KMS-11 (cell line): ENCODE results near the gene FRMD4A.

Experiments
- H2AFZ ChIP-seq: fragments of 200-600 bp; sonication (generic); 2 replicates; pipeline ENCODE4 v1.6.1; 2016; ENCODE audit warnings: antibody characterized with exemption, mixed run types, low read depth
- H3K27ac ChIP-seq: fragments of 200-600 bp; sonication (generic); 2 replicates; pipeline ENCODE4 v1.6.1; 2016; ENCODE audit warnings: mild to moderate bottlenecking, mixed run types
- H3K27me3 ChIP-seq: fragments of 200-600 bp; sonication (generic); 2 replicates; pipeline ENCODE4 v1.6.1; 2017; ENCODE audit warnings: mild to moderate bottlenecking, low read depth, mixed run types, moderate library complexity; ENCODE audit not compliant: insufficient read depth
- H3K36me3 ChIP-seq: fragments of 200-600 bp; sonication (generic); 2 replicates; pipeline ENCODE4 v1.6.1; 2017; ENCODE audit warnings: mild to moderate bottlenecking, mixed run types; ENCODE audit not compliant: insufficient read depth
- H3K4me1 ChIP-seq: fragments of 200-600 bp; sonication (generic); 2 replicates; pipeline ENCODE4 v1.6.1; 2016; ENCODE audit warnings: mild to moderate bottlenecking, low read depth, mixed run types; ENCODE audit not compliant: poor library complexity, severe bottlenecking
- H3K4me2 ChIP-seq: fragments of 200-600 bp; sonication (generic); 2 replicates; pipeline ENCODE4 v1.7.0; 2016; ENCODE audit warnings: mild to moderate bottlenecking, mixed run types
- H3K4me3 ChIP-seq: fragments of 200-600 bp; sonication (generic); IDR thresholded peaks from 2 replicates; pipeline ENCODE4 v1.6.1; 2017; ENCODE audit warnings: low read depth, low read length, mixed read lengths; ENCODE audit not compliant: insufficient read depth
- H3K79me2 ChIP-seq: fragments of 200-600 bp; sonication (generic); 2 replicates; pipeline ENCODE4 v1.6.1; 2016; ENCODE audit warnings: low read depth, mixed run types; ENCODE audit not compliant: insufficient read depth
- H3K9ac ChIP-seq: fragments of 200-600 bp; sonication (generic); 2 replicates; pipeline ENCODE4 v1.6.1; 2016; ENCODE audit warnings: mild to moderate bottlenecking, mixed run types
- H4K20me1 ChIP-seq: fragments of 200-600 bp; sonication (generic); 2 replicates; pipeline ENCODE4 v1.6.1; 2016; ENCODE audit warnings: mild to moderate bottlenecking, mixed run types; ENCODE audit not compliant: insufficient read depth
- TF ChIP-seq, protein P1 (sequence below): fragments of 200-600 bp; sonication (generic); conservative IDR thresholded peaks from 2 replicates; pipeline ENCODE4 v1.6.1; 2017; ENCODE audit warnings: low read depth, mild to moderate bottlenecking, antibody characterized with exemption, low read length, moderate library complexity, mixed read lengths

Gene FRMD4A

DNA sequence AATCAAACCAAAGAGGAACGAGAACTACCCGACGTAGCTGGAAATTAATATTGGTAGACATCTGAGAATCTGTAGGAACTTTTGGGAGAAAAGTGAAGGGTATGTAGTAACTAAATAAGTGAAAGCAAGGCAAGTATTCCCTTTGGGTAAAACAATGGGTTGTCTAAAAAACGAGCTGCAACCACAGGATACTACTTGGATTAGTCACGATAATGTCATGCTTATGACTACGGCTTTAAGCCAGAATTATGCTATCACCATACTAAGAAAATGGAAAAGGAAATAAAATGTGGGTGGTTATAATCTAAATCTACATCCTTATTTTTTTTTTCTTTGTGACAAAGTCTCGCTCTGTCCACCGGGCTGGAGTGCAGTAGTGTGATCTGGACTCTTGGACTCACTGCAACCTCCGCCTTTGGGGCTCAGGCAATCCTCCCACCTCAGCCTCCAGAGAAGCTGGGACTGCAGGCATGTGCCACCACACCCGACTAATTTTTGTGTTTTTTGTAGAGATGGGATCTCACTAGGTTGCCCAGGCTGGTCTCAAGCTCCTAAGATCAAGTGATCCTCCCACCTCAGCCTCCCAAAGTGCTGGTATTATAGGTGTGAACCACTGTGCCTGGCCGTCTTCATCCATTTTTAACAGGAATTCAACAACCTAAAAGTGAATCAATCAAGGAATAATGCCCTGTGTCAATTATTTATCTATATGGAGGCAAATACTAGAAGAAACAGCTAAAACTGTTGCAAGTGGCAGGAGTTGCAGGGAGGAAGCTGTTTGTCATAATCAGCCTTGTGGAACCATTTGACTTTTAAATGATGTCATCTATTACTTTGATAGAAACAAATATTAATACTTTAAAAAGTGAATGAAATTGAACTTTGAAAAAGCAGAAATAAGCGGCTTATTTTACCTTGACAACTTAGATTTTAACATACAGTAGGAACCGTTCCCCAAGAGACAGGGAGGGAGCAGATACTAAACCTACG, 554.6 kb downstream of the FRMD4A start:
- H3K36me3 ChIP-seq: no peaks in the 10 kb centered on the region
- H3K27ac ChIP-seq: no peak overlapping the region
- TF ChIP-seq, protein P1, sequence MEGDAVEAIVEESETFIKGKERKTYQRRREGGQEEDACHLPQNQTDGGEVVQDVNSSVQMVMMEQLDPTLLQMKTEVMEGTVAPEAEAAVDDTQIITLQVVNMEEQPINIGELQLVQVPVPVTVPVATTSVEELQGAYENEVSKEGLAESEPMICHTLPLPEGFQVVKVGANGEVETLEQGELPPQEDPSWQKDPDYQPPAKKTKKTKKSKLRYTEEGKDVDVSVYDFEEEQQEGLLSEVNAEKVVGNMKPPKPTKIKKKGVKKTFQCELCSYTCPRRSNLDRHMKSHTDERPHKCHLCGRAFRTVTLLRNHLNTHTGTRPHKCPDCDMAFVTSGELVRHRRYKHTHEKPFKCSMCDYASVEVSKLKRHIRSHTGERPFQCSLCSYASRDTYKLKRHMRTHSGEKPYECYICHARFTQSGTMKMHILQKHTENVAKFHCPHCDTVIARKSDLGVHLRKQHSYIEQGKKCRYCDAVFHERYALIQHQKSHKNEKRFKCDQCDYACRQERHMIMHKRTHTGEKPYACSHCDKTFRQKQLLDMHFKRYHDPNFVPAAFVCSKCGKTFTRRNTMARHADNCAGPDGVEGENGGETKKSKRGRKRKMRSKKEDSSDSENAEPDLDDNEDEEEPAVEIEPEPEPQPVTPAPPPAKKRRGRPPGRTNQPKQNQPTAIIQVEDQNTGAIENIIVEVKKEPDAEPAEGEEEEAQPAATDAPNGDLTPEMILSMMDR: no peak
- no peak overlapping the region for H3K4me2 ChIP-seq
- H3K9ac ChIP-seq: no peak overlapping the region
- no peaks in the 10 kb centered on the region for H3K79me2 ChIP-seq
- H3K4me3 ChIP-seq: no peak overlapping the region
- H2AFZ ChIP-seq: no peak overlapping the region
- no peaks in the 10 kb centered on the region for H3K4me1 ChIP-seq
- no peaks in the 10 kb centered on the region for H4K20me1 ChIP-seq
- no peaks in the 10 kb centered on the region for H3K27me3 ChIP-seq

DNA sequence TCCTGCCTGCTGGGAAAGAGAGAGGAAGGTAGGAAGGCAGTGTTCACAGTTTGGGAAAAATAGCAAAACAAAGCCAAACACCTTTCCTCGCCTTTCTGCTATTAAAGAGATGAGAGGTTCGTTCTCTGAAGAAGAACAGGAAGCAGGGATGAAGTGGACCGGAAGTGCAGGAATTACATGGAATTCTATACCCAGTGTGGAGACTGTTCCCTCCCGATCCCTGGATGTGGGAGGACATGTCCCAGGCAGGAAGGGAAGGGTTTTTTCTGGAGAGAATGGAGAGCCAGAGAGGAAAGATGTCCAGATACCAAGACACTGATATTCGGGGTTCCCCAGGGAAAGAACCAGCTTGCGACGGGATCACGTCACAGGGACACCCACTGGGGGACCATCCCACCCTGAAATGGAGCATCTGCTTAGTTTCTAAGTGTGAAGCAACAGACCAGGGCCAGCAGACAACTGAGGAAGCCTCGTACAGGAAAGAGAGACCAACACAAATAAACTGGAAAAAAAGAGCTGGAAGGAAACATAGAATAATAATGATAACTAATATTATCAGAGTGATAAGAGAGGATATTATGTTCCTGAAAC, 556.3 kb downstream of the FRMD4A start:
- no peaks in the 10 kb centered on the region for H3K79me2 ChIP-seq
- TF ChIP-seq, protein P1: no peak
- H2AFZ ChIP-seq: no peak overlapping the region
- H4K20me1 ChIP-seq: no peaks in the 10 kb centered on the region
- no peaks in the 10 kb centered on the region for H3K4me1 ChIP-seq
- no peaks in the 10 kb centered on the region for H3K36me3 ChIP-seq
- H3K4me2 ChIP-seq: no peak overlapping the region
- H3K27me3 ChIP-seq: no peaks in the 10 kb centered on the region
- H3K9ac ChIP-seq: no peak overlapping the region
- H3K4me3 ChIP-seq: no peak overlapping the region
- no peak overlapping the region for H3K27ac ChIP-seq

DNA sequence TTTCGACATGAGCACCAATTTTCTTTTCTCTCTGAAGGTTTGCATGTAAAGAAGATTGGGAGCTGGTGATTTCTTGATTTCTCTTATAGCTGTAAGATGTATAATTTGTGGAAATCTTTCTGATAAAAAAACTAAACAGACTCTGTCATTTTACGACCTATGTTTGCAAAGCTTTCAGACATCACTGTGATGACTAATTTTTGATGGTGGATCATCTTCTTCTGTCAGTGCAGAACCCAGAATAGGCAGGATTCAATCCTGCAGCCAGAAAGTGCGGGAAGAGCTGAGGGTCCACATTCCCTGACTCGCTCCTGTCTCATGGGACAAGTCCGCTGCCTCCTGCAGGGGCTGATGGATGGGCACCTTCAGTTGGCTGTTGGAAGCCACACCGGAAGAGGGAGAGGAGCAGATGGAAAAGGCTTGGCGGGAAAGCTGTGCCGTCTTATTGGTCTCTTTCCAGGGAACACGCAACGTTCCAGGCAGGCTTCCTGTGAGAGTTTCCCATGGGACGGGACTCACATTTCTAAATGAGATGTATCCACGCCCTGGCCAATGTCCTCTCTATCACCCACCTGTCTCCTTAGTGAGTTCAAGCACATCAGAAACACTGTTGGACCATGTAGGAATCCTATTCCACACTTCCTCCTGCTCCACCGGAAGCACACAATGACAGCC, 557.1 kb downstream of the FRMD4A start:
- no peaks in the 10 kb centered on the region for H3K4me1 ChIP-seq
- H3K27ac ChIP-seq: no peak overlapping the region
- no peak overlapping the region for H3K4me2 ChIP-seq
- H4K20me1 ChIP-seq: no peaks in the 10 kb centered on the region
- H3K79me2 ChIP-seq: no peaks in the 10 kb centered on the region
- TF ChIP-seq, protein P1: no peak
- H3K4me3 ChIP-seq: no peak overlapping the region
- H3K27me3 ChIP-seq: no peaks in the 10 kb centered on the region
- H3K36me3 ChIP-seq: no peaks in the 10 kb centered on the region
- H3K9ac ChIP-seq: no peak overlapping the region
- H2AFZ ChIP-seq: no peak overlapping the region

DNA sequence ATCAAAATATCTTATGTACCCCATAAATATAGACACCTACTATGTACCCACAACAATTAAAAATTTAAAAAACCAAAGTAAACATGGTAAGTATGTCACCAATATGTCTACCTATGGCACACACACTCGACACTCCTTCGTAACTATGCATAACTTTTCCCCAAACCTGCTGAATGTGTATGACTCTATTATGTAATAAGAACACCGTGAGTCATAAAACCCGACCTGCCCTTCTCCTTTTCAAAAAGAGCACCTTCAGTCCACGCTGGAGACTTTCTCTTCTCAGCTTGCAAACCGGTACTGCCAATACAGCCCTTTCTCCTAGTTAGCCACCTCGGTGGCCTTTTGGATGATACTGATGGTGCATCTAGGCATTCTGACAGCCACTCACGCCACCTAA, 557.7 kb downstream of the FRMD4A start:
- Histone ChIP-seq H3K27ac (no peak overlapping the region), H3K4me2 (no peak overlapping the region), H3K4me1 (no peaks in the 10 kb centered on the region), H3K9ac (no peak overlapping the region), H3K36me3 (no peaks in the 10 kb centered on the region), H4K20me1 (no peaks in the 10 kb centered on the region), H3K4me3 (no peak overlapping the region), H3K79me2 (no peaks in the 10 kb centered on the region), H3K27me3 (no peaks in the 10 kb centered on the region), H2AFZ (no peak overlapping the region)
- TF ChIP-seq, protein P1: no peak
